Kidney capillary endothelial cell (primary cell): ENCODE data around the gene SP140L.
A peak's percentile ranks its signal among the peaks of the same experiment; 100 is the strongest.
"Not testable (repeated sequence)": the region's sequence is repeated elsewhere in the genome, so short reads cannot be mapped to it uniquely, and the experiment has no call there.

Experiments used
- DNase-seq: peaks from one replicate; pipeline ENCODE4 v3.0.0-alpha.2; 2018; ENCODE audit warnings: low spot score

SP140L gene

GRCh38 chr2:230362030-230362691, 35.2 kb downstream of the SP140L start:
- DNase-seq, result no peak

- DNase-seq, result no peak
Measured at GRCh38 chr2:230382108-230382507, 55.1 kb downstream of the SP140L start.

GRCh38 chr2:230383453-230383852, 56.5 kb downstream of the SP140L start:
- peak; percentile 47 for DNase-seq

GRCh38 chr2:230384986-230385385, 58.0 kb downstream of the SP140L start:
- DNase-seq, result no peak

- DNase-seq, result no peak
Measured at GRCh38 chr2:230394301-230394700, 67.3 kb downstream of the SP140L start.

GRCh38 chr2:230398698-230399097, 71.7 kb downstream of the SP140L start:
- DNase-seq, result not testable (repeated sequence)

- DNase-seq, result no peak
Measured at GRCh38 chr2:230400041-230400440, 73.0 kb downstream of the SP140L start.

GRCh38 chr2:230400454-230400853, 73.5 kb downstream of the SP140L start:
- no peak for DNase-seq

- not testable (repeated sequence) for DNase-seq
Measured at GRCh38 chr2:230401026-230401425, 74.0 kb downstream of the SP140L start.

GRCh38 chr2:230403746-230404145, 76.8 kb downstream of the SP140L start:
- DNase-seq, result no peak

GRCh38 chr2:230405824-230406223, 78.8 kb downstream of the SP140L start:
- peak; percentile 63 for DNase-seq

- DNase-seq, result peak; percentile 85
Measured at GRCh38 chr2:230408244-230408842, 81.3 kb downstream of the SP140L start.

- not testable (repeated sequence) for DNase-seq
Measured at GRCh38 chr2:230409316-230409715, 82.3 kb downstream of the SP140L start.

- DNase-seq, result no peak
Measured at GRCh38 chr2:230410263-230410662, 83.3 kb downstream of the SP140L start.

GRCh38 chr2:230410861-230411569, 84.0 kb downstream of the SP140L start:
- no peak for DNase-seq

GRCh38 chr2:230411570-230412370, 84.8 kb downstream of the SP140L start:
- no peak for DNase-seq

GRCh38 chr2:230412371-230412711, 85.3 kb downstream of the SP140L start:
- no peak for DNase-seq

GRCh38 chr2:230412846-230413245, 85.9 kb downstream of the SP140L start:
- DNase-seq, result no peak

- no peak for DNase-seq
Measured at GRCh38 chr2:230413479-230413878, 86.5 kb downstream of the SP140L start.

GRCh38 chr2:230414302-230414701, 87.3 kb downstream of the SP140L start:
- no peak for DNase-seq

GRCh38 chr2:230416061-230416721, 89.2 kb downstream of the SP140L start, which contains the start of gene SP100:
Gene SP100, plus strand, starts transcription at chr2:230416201. Its CDS starts 96 bp downstream, at chr2:230416297.
- DNase-seq, result peak; percentile 85

- DNase-seq, result no peak
Measured at GRCh38 chr2:230417436-230417835, 90.4 kb downstream of the SP140L start.
